Measurements from ENCODE around the gene CUBN.

Gene CUBN

GRCh38 chr10:16954280-16955030 lies 175.2 kb downstream of the CUBN start:
- in situ Hi-C loops (cut with HindIII; ENCODE audit: low sequenced_read_pairs) = no loop called here

GRCh38 chr10:16953270-16953669 lies 176.3 kb downstream of the CUBN start:
- in situ Hi-C loops (cut with HindIII; ENCODE audit: low sequenced_read_pairs) = no loop called here

DNA sequence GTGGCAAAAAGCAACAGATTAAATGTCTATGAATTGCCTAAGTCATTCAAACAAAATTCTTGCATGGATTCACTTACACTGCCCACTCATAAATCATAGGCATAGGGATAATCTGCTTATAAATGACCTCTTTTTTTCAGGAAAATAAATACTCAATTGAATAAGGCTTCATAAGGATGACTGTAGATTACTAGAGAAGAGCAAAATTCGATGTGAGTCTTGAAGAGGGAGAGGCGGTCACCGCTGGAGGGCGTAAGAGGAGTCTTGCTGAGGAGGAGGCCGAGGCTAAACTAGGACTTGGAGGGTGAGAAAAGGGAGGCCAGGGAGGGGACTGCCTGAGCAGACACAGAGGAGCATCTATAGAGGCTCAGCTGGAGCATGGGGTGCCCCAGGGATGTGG lies 177.0 kb downstream of the CUBN start:
- in situ Hi-C loops (cut with HindIII; ENCODE audit: low sequenced_read_pairs) = no loop called here

DNA sequence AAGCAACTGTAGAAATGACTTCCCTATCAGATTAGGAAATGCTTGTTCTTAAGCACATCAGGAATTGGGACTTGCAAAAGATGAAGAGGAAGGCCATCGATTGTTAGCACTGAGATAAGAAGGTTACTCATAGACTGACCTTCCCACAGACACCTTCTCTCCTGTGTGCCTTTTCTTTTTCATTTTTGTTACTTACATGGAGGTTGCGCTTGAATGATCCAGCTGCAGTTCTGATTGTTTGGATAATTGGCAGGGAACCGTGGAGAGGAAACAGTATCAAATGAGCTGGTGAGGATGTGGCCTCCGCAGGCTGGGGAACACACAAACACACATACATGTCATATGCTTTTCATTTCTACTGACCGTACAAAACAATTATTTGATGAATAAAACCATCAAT lies 177.5 kb downstream of the CUBN start:
- in situ Hi-C loops (cut with HindIII; ENCODE audit: low sequenced_read_pairs) = no loop called here

GRCh38 chr10:16950656-16951601 lies 178.7 kb downstream of the CUBN start:
- in situ Hi-C loops (cut with HindIII; ENCODE audit: low sequenced_read_pairs) = no loop called here

DNA sequence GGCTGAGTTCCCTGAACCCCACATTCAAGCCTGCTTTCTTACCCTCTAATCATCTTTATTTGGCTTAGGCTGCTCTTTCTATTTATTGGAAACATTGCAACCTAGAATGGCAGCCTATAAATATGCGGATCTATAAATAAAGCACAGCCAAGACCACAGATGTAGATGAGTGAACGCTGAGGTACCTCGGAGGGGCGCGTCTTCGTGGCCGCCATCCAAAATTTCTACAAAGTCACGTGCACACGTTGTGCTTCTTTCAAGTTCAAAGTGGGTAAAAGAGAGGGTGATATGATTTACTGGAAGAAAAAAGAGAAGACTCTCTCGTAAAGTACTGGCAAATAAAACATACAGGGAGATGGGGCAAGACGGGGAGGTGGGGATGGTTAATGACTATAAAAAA lies 179.8 kb downstream of the CUBN start:
- in situ Hi-C loops (cut with HindIII; ENCODE audit: low sequenced_read_pairs) = no loop called here

DNA sequence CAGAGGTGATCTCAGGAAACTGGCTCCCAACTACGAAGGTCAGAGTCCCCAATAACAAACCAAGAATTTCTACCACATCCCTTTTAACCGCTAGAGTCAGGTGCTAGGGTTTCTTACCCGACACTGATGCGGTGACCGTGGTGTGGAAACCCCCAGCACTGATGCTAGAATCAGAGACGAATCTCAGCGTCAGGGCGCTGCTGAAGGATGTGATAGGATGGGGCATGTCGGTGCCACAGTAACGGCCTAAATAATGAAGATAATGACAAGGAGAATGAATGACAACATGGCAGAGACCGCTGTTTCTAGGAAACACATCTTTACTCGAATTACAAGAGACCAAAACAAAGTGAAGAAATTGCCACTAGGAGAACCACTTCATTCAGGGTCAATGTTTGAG lies 181.2 kb downstream of the CUBN start:
- in situ Hi-C loops (cut with HindIII; ENCODE audit: low sequenced_read_pairs) = no loop called here

DNA sequence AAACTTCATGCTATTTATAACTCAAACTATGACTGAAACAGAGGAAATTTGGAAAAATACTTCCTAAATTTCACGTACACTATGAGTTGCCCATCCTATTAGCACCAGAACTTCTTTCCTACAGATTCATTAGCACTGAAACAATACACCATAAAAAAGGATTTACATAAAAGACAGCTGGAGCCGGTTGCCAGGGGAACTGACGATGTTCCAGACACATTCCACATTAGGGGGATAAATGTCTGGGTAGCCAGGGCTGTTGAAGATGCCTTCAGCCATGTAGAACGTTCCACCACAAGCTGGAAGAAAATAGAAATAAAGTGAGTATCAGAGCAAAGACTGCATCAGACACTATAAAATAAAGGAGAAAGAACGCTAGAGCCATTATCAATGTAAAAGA lies 182.5 kb downstream of the CUBN start:
- in situ Hi-C loops (cut with HindIII; ENCODE audit: low sequenced_read_pairs) = no loop called here

DNA sequence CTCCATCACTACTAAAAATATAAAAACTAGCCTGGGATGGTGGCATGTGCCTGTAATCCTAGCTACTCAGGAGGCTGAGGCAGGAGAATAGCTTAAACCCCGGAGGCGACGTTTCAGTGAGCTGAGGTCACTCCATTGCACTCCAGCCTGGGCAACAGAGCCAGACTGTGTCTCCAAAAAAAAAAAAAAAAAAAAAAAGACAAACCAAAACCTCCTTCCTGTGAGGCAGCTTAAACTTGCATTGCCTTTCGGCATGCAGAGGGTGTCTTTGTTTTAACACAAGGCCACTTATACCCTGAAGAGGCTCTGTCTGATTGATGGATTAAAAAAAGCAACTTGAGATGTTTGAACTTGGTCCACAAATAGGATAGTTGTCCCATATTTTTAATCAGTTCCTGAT lies 184.0 kb downstream of the CUBN start:
- in situ Hi-C loops (cut with HindIII; ENCODE audit: low sequenced_read_pairs) = no loop called here

DNA sequence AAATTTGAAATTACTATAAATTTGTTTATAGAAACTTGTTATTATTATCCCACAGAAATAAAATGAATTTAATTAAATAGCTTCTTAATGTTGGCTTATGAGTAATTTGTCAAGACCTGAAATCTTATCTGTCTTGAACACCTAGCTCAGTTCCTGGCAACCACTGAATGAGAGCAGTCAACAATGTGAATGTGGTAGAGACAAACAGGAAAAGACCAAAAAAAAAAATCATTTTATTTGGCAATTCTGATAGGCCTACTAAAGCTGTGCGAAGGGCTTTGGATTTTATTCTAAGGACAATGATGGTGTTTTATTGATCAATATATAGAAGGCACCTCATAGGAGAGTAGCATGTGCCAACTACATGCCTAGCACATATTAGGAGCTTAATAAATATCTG lies 184.6 kb downstream of the CUBN start:
- in situ Hi-C loops (cut with HindIII; ENCODE audit: low sequenced_read_pairs) = no loop called here

DNA sequence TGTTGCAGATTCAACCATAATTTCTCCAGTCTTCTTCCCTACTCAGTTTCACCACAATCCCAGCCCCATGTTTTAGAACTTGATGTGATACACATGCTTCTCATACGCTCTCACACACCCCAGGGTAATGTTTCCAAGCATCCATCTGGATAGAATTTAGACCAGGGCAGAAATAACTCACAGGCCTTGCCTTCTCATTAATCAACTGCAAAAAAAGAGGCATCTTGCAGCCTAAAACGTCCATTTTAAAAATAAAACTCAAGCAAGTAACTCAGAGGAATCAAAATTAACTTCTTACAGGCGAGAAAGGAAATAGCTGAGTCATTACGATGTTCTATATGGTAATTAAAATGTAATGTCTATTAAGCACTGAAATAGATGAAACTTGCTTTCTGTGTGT lies 185.2 kb downstream of the CUBN start:
- in situ Hi-C loops (cut with HindIII; ENCODE audit: low sequenced_read_pairs) = no loop called here

- in situ Hi-C loops (cut with HindIII; ENCODE audit: low sequenced_read_pairs) = no loop called here
Measured at GRCh38 chr10:16943295-16944285, 186.0 kb downstream of the CUBN start.

DNA sequence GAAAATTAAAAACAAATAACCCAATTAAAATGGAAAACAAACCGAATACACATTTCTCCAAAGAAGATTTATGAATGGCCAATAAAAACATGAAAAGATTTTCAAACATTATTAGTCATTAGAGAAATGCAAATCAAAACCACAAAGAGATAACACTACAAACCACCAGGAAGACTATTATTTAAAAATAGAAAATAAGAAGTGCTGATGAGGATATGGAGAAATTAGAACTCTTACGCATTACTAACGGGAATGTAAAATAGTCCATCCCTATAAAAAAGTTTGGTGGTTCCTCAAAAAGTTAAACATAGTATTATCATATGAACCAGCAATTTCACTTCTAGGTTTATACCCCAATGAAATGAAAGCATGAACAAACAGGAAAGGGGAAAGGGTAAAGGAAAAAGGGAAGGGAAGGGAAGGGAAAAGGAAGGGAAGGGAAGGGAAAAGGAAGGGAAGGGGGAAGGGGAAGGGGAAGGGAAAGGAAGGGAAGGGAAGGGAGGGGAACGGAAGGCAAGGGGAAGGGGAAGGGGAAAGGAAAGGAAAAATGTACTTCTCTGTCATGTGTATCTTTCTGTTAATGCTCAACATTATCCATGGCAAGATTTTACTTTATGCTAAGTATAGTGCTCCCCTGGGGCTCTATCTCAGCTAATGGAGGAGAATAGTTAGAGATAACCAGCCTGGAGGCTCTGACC lies 187.1 kb downstream of the CUBN start:
- in situ Hi-C loops (cut with HindIII; ENCODE audit: low sequenced_read_pairs) = no loop called here

GRCh38 chr10:16941870-16942269 lies 187.7 kb downstream of the CUBN start:
- in situ Hi-C loops (cut with HindIII; ENCODE audit: low sequenced_read_pairs) = no loop called here

- in situ Hi-C loops (cut with HindIII; ENCODE audit: low sequenced_read_pairs) = no loop called here
Measured at GRCh38 chr10:16941067-16941466, 188.5 kb downstream of the CUBN start.

DNA sequence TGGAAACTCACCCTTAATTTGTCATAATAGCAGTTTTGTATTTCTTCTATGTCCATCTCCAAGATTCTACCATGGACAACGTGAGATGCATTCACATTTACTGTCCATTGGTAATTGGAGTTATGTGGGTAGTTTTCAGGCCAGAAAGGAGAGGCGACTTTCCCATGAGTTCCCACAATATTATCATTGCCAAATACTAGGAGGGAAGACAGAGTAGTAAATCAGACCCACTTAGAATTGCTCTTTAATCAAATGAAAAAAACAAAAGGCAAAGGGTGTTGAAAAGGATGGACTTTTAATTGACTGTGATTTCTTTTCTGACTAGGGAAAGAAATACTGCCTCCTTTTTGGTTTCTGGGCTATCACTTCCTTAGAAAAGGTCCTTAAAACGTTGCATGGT lies 190.7 kb downstream of the CUBN start:
- in situ Hi-C loops (cut with HindIII; ENCODE audit: low sequenced_read_pairs) = no loop called here

- in situ Hi-C loops (cut with HindIII; ENCODE audit: low sequenced_read_pairs) = no loop called here
Measured at GRCh38 chr10:16934461-16934860, 195.2 kb downstream of the CUBN start.

DNA sequence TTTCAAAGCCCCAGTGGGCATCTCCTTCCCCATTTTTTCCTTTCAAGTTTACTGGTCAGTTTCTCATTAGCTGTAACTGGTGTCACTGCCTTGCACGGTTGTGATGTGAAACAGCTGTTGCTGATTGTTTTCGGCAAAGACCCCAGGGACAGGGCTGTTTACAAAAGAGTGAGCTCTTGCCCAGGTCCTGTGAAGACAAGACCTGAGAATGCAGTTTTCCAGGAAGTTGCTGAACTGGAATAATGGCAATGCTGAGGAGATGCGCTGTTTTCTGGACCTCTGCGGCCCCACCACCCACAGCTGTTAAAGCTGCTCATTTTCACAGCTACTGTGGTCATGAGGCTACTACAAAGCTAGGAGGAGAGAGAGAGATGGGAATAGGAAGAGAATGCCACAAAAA lies 195.8 kb downstream of the CUBN start:
- in situ Hi-C loops (cut with HindIII; ENCODE audit: low sequenced_read_pairs) = no loop called here

DNA sequence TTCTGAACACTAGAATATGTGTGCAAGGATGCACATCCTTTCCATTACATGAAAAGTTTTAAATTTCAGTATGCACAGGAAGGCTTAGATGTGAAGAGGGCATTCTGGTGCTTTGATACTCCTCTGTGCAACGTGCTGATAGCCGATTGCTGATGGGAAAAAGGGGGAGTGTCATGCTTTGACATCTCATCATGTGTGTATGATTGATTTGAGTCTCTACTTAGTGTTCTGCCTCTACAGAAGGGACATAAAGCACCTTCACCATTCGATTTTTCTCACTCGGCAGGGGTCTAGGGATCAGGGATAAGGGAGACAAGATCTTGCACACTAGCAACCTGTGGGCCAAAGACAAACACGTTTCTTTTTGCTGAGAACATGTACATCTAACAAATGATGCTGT lies 197.7 kb downstream of the CUBN start:
- in situ Hi-C loops (cut with HindIII; ENCODE audit: low sequenced_read_pairs) = no loop called here

GRCh38 chr10:16930540-16930939 lies 199.1 kb downstream of the CUBN start:
- in situ Hi-C loops (cut with HindIII; ENCODE audit: low sequenced_read_pairs) = no loop called here

All from DLD1 (cell line).